ENCODE results near the gene CSNK1G2. TPM values are rescaled to one million over a fixed set of nuclear protein-coding genes. Genes with fewer than 3 reads are reported as not detected.

CSNK1G2 gene
- total and polyA plus RNA-seq, 2 of the 13 experiments (the other 11 are each of a cell fraction or from before 2014, with no cell fraction given): 53.8 to 72.5 TPM

DNA sequence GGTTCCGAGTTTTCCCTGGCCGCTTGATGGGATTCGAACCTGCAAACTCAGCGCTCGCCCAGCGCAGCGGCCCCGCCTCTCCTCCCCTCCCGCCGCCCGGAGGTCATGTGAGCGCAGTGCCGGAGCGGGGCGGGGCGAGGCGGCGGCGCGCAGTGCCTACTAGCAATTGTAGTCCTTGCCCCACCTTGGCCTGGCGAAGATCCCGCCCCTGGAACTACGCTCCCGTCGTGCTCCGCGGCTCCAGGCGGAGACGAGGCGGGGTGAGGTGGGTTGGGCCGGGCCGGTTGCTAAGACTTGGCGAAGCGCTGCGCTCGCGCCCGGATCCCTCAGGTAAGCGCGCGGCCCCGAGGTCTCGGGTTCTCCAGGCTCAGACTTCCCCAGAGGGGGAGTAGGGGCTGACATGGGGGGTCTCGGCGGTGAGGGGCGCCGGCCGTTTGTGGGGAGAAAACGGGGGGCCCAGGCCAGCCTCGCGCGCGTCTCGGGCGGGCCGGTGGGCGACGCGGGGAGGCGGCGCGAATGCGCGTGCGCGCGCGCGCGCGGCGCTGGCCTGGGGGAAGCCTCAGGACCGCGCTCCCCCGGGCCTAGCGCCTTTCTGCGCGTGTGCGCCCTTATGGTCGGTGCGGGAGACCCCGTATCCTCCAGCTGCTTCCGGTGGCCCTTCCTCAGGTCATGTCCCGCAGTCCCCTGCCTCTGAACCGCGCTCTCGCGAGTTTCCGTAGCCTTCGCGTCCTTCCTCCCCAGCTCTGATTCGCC, 35.7 kb upstream of the CSNK1G2 start, which contains the start of the genes ADAT3 and SCAMP4 (continued):
- TF ChIP-seq BRCA1 (CRISPR knock-in tag; IDR thresholded peaks at IDR 0.05) (0 out of 2 replicates have a peak, but pooled peaks have one; percentile 30), ZNF225 (CRISPR knock-in tag; IDR thresholded peaks at IDR 0.05) (no peak), CEBPG (CRISPR knock-in tag; IDR thresholded peaks at IDR 0.05) (no peak), ZNF772 (CRISPR knock-in tag; IDR thresholded peaks at IDR 0.05) (no peak), ZBTB42 (CRISPR knock-in tag; IDR thresholded peaks at IDR 0.05) (no peak), ISX (CRISPR knock-in tag; conservative IDR thresholded peaks at IDR 0.05) (no peak), REPIN1 (CRISPR knock-in tag; IDR thresholded peaks at IDR 0.05; ENCODE audit: borderline replicate concordance, low read depth) (no peak; the same call in 1 of the 2 replicates), SMC3 (IDR thresholded peaks at IDR 0.05; ENCODE audit: low read length) (no peak), ZFP36 (IDR thresholded peaks at IDR 0.05; ENCODE audit: borderline replicate concordance, low read depth, low read length, partially characterized antibody) (no peak), TEAD2 (CRISPR knock-in tag; IDR thresholded peaks at IDR 0.05) (no peak), TP53 (CRISPR knock-in tag; conservative IDR thresholded peaks at IDR 0.05) (0 out of 2 replicates have a peak, but pooled peaks have one; percentile 31), ZSCAN20 (CRISPR knock-in tag; IDR thresholded peaks at IDR 0.05; ENCODE audit: borderline replicate concordance) (peak; percentile 58; the same call in 1 of the 2 replicates), PCBP2 (optimal IDR thresholded peaks at IDR 0.05; ENCODE audit: low read depth, low read length, poor library complexity, severe bottlenecking) (no peak), ZNF430 (CRISPR knock-in tag; IDR thresholded peaks at IDR 0.05) (no peak), ZNF737 (CRISPR knock-in tag; IDR thresholded peaks at IDR 0.05; ENCODE audit: borderline replicate concordance) (no peak), ZNF816 (CRISPR knock-in tag; IDR thresholded peaks at IDR 0.05; ENCODE audit: borderline replicate concordance) (no peak)
- TF ChIP-seq, protein P1, sequence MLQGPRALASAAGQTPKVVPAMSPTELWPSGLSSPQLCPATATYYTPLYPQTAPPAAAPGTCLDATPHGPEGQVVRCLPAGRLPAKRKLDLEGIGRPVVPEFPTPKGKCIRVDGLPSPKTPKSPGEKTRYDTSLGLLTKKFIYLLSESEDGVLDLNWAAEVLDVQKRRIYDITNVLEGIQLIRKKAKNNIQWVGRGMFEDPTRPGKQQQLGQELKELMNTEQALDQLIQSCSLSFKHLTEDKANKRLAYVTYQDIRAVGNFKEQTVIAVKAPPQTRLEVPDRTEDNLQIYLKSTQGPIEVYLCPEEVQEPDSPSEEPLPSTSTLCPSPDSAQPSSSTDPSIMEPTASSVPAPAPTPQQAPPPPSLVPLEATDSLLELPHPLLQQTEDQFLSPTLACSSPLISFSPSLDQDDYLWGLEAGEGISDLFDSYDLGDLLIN (CRISPR knock-in tag; IDR thresholded peaks at IDR 0.05; ENCODE audit: borderline replicate concordance): peak; percentile 13; the same call in 1 of the 2 replicates
- TF ChIP-seq, protein P2, sequence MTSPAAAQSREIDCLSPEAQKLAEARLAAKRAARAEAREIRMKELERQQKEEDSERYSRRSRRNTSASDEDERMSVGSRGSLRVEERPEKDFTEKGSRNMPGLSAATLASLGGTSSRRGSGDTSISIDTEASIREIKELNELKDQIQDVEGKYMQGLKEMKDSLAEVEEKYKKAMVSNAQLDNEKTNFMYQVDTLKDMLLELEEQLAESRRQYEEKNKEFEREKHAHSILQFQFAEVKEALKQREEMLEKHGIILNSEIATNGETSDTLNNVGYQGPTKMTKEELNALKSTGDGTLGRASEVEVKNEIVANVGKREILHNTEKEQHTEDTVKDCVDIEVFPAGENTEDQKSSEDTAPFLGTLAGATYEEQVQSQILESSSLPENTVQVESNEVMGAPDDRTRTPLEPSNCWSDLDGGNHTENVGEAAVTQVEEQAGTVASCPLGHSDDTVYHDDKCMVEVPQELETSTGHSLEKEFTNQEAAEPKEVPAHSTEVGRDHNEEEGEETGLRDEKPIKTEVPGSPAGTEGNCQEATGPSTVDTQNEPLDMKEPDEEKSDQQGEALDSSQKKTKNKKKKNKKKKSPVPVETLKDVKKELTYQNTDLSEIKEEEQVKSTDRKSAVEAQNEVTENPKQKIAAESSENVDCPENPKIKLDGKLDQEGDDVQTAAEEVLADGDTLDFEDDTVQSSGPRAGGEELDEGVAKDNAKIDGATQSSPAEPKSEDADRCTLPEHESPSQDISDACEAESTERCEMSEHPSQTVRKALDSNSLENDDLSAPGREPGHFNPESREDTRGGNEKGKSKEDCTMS (CRISPR knock-in tag; conservative IDR thresholded peaks at IDR 0.05): no peak
- TF ChIP-seq, protein P3, sequence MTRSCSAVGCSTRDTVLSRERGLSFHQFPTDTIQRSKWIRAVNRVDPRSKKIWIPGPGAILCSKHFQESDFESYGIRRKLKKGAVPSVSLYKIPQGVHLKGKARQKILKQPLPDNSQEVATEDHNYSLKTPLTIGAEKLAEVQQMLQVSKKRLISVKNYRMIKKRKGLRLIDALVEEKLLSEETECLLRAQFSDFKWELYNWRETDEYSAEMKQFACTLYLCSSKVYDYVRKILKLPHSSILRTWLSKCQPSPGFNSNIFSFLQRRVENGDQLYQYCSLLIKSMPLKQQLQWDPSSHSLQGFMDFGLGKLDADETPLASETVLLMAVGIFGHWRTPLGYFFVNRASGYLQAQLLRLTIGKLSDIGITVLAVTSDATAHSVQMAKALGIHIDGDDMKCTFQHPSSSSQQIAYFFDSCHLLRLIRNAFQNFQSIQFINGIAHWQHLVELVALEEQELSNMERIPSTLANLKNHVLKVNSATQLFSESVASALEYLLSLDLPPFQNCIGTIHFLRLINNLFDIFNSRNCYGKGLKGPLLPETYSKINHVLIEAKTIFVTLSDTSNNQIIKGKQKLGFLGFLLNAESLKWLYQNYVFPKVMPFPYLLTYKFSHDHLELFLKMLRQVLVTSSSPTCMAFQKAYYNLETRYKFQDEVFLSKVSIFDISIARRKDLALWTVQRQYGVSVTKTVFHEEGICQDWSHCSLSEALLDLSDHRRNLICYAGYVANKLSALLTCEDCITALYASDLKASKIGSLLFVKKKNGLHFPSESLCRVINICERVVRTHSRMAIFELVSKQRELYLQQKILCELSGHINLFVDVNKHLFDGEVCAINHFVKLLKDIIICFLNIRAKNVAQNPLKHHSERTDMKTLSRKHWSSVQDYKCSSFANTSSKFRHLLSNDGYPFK (CRISPR knock-in tag; IDR thresholded peaks at IDR 0.05; ENCODE audit: borderline replicate concordance): peak; percentile 100
- TF ChIP-seq, protein P4, sequence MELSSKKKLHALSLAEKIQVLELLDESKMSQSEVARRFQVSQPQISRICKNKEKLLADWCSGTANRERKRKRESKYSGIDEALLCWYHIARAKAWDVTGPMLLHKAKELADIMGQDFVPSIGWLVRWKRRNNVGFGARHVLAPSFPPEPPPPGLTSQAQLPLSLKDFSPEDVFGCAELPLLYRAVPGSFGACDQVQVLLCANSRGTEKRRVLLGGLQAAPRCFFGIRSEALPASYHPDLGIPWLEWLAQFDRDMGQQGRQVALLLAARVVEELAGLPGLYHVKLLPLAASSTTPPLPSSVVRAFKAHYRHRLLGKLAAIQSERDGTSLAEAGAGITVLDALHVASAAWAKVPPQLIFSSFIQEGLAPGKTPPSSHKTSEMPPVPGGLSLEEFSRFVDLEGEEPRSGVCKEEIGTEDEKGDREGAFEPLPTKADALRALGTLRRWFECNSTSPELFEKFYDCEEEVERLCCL (CRISPR knock-in tag; IDR thresholded peaks at IDR 0.05; ENCODE audit: borderline replicate concordance): no peak
